ENCODE results near the gene LRFN5. TPM values are rescaled to one million over a fixed set of nuclear protein-coding genes. Genes with fewer than 3 reads are reported as not detected.
A peak's percentile ranks its signal among the peaks of the same experiment; 100 is the strongest.
"Not testable (repeated sequence)": the region's sequence is repeated elsewhere in the genome, so short reads cannot be mapped to it uniquely, and the experiment has no call there.

The LRFN5 gene
- total RNA-seq, 1 donor, result 12.8 TPM

DNA sequence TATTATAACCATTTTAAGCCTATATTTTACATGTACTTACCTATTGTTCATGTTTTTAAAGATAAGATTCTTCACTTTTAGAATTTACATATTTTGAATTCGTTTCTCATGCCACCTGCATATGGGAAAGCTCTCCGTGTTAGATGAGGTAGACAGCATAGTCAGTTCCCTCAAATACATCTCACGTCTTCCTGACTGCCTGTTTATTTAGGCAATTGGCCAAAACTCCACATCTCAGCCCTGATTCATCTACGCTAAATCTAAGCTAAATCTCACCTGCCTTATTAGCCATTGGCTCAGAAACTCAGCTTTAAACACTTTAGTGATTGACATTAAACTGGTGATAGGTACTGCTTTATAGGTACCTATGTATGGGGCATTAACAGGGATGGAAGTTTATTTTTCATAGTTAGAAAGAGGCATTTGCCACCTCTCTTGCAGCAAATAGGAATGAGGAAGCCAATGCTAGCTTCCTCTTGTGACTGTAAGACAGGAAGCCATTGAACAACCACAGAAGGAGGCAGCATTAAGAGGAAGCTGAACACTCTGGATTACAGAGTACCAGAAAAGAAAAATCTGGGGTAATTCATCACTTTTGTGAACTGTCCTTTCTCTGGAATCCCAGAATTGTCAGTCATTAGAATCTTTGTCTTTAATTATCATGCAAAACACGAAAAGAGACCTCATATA lies 111.9 kb downstream of the LRFN5 start:
- DNase-seq (ENCODE audit: low read depth), result no peak
- TF ChIP-seq, protein P1, sequence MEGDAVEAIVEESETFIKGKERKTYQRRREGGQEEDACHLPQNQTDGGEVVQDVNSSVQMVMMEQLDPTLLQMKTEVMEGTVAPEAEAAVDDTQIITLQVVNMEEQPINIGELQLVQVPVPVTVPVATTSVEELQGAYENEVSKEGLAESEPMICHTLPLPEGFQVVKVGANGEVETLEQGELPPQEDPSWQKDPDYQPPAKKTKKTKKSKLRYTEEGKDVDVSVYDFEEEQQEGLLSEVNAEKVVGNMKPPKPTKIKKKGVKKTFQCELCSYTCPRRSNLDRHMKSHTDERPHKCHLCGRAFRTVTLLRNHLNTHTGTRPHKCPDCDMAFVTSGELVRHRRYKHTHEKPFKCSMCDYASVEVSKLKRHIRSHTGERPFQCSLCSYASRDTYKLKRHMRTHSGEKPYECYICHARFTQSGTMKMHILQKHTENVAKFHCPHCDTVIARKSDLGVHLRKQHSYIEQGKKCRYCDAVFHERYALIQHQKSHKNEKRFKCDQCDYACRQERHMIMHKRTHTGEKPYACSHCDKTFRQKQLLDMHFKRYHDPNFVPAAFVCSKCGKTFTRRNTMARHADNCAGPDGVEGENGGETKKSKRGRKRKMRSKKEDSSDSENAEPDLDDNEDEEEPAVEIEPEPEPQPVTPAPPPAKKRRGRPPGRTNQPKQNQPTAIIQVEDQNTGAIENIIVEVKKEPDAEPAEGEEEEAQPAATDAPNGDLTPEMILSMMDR (IDR thresholded peaks at IDR 0.05; ENCODE audit: insufficient read depth, low read length), result no peak
- no peak overlapping the region for H3K4me3 ChIP-seq (ENCODE audit: low read depth, low read length)

DNA sequence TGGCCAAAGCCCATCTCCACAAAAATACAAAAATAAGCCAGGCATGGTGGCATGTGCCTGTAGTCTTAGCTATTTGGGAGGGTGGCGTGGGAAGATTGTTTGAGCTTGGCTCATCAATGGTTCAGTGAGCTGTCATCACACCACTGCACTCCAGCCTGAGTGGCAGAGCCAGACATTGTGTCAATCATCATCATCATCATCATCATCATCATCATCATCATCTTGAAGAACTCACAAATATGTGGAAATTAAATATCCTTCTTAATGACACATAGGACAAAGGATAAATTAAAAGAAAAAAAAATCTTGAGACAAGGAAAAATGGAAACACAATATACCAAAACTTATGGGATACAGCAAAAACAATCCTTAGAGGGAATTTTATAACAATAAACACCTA lies 132.5 kb downstream of the LRFN5 start:
- DNase-seq (ENCODE audit: low read depth), result no peak
- no peak overlapping the region for H3K4me3 ChIP-seq (ENCODE audit: low read depth, low read length)
- TF ChIP-seq, protein P1 (IDR thresholded peaks at IDR 0.05; ENCODE audit: insufficient read depth, low read length), result no peak

DNA sequence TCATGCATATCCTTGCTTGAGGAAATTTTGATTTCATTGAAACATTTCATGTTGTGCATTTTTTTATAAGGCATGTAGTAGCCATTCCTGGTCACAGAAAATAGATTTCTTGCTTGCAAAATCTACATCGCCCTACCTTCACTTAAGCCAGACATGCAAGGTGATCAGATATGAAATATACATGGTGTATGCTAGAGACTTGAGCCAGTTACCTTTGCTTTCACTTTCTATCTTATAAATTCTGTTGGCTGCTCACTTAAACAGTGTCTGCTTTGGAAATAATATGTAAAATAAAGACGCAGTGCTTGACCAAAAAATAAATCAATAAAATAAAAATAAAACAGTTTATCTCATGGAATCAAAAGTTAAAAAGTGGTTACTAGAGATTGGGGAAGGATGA lies 136.5 kb downstream of the LRFN5 start:
- H3K4me3 ChIP-seq (ENCODE audit: low read depth, low read length), result no peak overlapping the region
- TF ChIP-seq, protein P1 (IDR thresholded peaks at IDR 0.05; ENCODE audit: insufficient read depth, low read length), result no peak

DNA sequence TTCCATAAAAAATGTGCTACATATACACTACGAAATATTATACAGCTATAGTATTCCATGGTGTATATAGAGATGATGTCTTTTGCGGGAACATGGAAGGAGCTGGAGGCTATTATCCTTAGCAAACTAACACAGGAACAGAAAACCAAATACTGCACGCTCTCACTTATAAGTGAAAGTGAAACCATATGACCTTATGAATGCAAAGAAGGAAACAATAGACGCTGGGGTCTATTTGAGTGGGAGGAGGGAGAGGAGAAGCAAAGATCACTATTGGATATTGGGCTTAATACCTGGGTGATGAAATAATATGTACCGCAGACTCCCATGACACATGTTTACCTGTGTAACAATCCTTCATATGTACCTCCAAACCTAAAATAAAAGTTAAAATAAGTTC lies 142.8 kb downstream of the LRFN5 start:
- TF ChIP-seq, protein P1 (IDR thresholded peaks at IDR 0.05; ENCODE audit: insufficient read depth, low read length), result no peak
- DNase-seq (ENCODE audit: low read depth), result peak; percentile 43
- peak overlapping the region; percentile 27 for H3K4me3 ChIP-seq (ENCODE audit: low read depth, low read length)

More for the DNA sequence above, 136.5 kb downstream of the LRFN5 start:
- DNase-seq (ENCODE audit: low read depth), result no peak

DNA sequence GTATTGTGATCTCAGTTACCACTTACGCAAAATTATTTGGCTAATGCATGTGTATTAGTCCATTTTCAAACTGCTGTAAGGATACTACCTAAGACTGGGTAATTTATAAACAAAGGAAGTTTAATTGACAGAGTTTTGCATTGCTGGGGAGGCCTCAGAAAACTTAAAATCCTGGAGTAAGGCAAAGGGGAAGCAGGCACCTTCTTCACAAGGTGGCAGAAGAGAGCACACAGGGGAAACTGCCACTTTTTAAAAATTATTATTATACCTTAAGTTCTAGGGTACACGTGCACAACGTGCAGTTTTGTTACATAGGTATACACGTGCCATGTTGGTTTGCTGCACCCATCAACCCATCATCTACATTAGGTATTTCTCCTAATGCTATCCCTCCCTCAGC lies 143.9 kb downstream of the LRFN5 start:
- H3K4me3 ChIP-seq (ENCODE audit: low read depth, low read length); DNase-seq (ENCODE audit: low read depth): not testable (repeated sequence)
- TF ChIP-seq, protein P1 (IDR thresholded peaks at IDR 0.05; ENCODE audit: insufficient read depth, low read length), result peak; percentile 10

DNA sequence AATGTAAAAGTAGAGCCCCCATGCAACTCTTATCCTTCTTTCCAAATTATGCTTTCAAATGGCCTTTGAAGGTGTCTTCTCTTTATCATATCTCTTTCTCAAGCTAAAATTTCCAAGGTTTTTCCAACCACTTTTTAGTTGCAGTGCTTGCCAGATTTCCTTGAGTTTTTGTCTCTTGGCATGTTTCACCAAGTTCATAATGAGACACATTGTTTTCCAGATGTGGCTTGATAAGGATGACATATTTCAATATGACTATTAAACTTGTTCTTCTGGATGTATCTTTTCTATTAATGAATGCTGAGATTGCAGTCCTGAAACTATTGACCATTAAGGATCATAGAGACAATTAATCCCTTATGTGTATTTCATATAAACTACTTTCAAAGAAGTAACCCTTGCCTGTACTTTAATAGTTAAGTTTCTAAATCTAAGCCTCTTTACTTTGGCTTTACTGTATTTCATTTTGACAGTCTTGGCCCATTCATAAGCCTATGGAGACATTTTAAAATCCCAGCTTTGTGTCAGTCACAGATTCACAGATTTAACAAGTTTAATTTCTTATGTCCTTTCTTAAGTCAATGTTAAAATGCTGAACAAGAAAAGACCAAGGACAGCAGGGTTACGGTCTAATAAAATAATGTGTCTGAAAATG lies 151.5 kb downstream of the LRFN5 start:
- DNase-seq (ENCODE audit: low read depth), result no peak
- TF ChIP-seq, protein P1 (IDR thresholded peaks at IDR 0.05; ENCODE audit: insufficient read depth, low read length), result no peak
- no peak overlapping the region for H3K4me3 ChIP-seq (ENCODE audit: low read depth, low read length)

Measured in fibroblast of the aortic adventitia (primary cell).